Transverse colon (tissue), 4 donors: Measurements from ENCODE around the gene CRIP1.

Source experiments
- CTCF ChIP-seq, 5 experiments: fragments of 200-600 bp in 3 of 5; fragments of 450-650 bp in 2 of 5; sonication (generic) in 3 of 5; IDR thresholded peaks; 1 replicate in 2 of 5; 2 replicates in 3 of 5; pipeline ENCODE4 v1.5.1; 2016 to 2017; ENCODE audit warnings: antibody characterized with exemption in 5 of 5, inconsistent platforms in 3 of 5, mild to moderate bottlenecking in 2 of 5, moderate library complexity in 1 of 5
- POLR2A ChIP-seq: fragments of 450-650 bp; IDR thresholded peaks from one replicate; pipeline ENCODE4 v1.6.1; 2016; ENCODE audit warnings: antibody characterized with exemption, mild to moderate bottlenecking, moderate library complexity
- POLR2AphosphoS5 ChIP-seq, 3 donors: sonication (generic); formaldehyde crosslinking; IDR thresholded peaks; one replicate each; pipeline ENCODE4 v1.6.1; 2016; ENCODE audit warnings: antibody characterized with exemption in 3 of 3

GRCh38 chr14:105489542-105490266, 3.0 kb downstream of the CRIP1 start:
- TF ChIP-seq CTCF (IDR thresholded peaks at IDR 0.05) (peak; percentile 56 to 87 (median 70)), POLR2A (peak; percentile 57), POLR2AphosphoS5 (IDR thresholded peaks at IDR 0.05) (peak; percentile 36 to 76 (median 54))
